ENCODE data around the gene MLPH. TPM values are rescaled to one million over a fixed set of nuclear protein-coding genes. Genes with fewer than 3 reads are reported as not detected.

MLPH gene
- total RNA-seq, 2 experiments from 2014 or later = not detected

DNA sequence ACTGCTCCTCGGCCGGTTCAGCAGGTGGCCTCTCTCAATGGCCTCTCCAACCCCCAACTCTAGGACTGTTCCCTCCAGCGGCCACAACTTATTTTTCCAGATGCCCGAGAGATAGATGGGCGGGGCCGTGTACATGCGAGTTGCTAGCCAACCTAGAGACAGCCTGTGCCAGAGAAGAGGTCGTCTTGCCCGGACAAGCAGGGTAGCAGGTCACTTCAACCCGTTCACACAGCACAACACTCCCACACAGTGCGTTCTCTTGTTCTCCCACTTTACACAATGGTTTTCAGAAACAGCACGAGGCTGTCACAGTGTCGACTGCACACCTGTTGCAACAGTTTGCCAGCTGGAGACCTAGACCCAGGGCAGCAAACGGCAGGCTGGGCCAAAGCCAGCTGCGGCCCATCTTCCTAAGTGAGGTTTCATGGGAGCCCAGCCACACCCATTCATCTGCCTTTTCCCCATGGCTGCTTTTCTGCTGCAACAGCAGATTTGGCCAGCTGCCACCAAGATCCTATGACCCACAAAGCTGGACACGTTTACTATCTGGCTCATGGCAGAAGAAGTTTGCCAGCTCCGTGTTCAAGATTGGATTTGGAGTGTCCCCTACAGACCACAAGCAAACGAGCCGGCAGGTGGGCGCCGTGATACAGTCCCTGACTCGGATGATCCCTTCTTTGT is 72.0 kb downstream of the MLPH start:
- CTCF ChIA-PET = interaction anchor here (0.9 to 2.0 kb wide), 3 partner anchors 13 to 47 kb away, joined by 3 to 13 read pairs (median 6); no protein-coding TSS in a partner anchor
- Mint-ChIP-seq H3K27me3 (ENCODE audit: low read depth) (peaks cover 7% of the 10 kb centered on the region), H3K4me1 (ENCODE audit: low read depth) (peaks cover 13% of the 10 kb centered on the region), H3K4me3 (no peak overlapping the region), H3K9me3 (peaks cover 10% of the 10 kb centered on the region), H3K36me3 (ENCODE audit: low read depth) (no peaks in the 10 kb centered on the region), H3K27ac (no peak overlapping the region)
- intact Hi-C loops (cut with micrococcal nuclease) = loop anchor here (5.0 kb wide), 1 partner anchor 407 kb away; no protein-coding TSS in a partner anchor
- DNase-seq = no peak

- H3K9me3 Mint-ChIP-seq = peaks cover 2% of the 10 kb centered on the region
- H3K36me3 Mint-ChIP-seq (ENCODE audit: low read depth) = no peaks in the 10 kb centered on the region
- H3K27ac Mint-ChIP-seq = no peak overlapping the region
- H3K27me3 Mint-ChIP-seq (ENCODE audit: low read depth) = peaks cover 5% of the 10 kb centered on the region
- DNase-seq = no peak
- no peak overlapping the region for H3K4me3 Mint-ChIP-seq
- CTCF ChIA-PET = interaction anchor here (1.0 to 2.9 kb wide), 2 partner anchors 10 to 48 kb away, joined by 3 to 17 read pairs; no protein-coding TSS in a partner anchor
- peaks cover 13% of the 10 kb centered on the region for H3K4me1 Mint-ChIP-seq (ENCODE audit: low read depth)
- intact Hi-C loops (cut with micrococcal nuclease) = no loop called here
These were observed 74.2 kb downstream of the MLPH start for GRCh38 chr2:237561221-237561620.

DNA sequence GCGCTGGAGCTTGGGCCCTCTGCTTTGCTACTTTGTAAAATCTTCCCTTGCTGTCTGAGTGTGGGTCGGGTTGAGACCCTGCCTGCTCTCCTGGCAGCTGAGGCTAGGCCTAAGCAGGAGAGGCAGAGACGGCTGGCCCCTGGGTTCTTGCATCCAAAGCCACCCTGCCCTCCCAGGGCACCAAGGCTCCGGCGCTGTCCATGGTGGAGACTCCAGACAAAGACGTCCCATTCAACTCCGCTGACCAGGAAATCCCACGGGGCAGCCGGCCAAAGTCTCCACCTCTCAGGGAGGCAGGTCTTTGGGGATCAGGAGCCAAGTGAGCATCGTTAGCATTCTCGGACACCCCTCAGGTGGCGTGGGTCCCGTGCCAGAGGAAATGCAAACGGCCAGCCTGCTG is 76.8 kb downstream of the MLPH start:
- Mint-ChIP-seq H3K4me3 (no peak overlapping the region), H3K27ac (no peak overlapping the region), H3K27me3 (ENCODE audit: low read depth) (peaks cover 3% of the 10 kb centered on the region), H3K4me1 (ENCODE audit: low read depth) (no peaks in the 10 kb centered on the region), H3K9me3 (no peaks in the 10 kb centered on the region), H3K36me3 (ENCODE audit: low read depth) (no peaks in the 10 kb centered on the region)
- intact Hi-C loops (cut with micrococcal nuclease) = no loop called here
- no peak for DNase-seq
- CTCF ChIA-PET = interaction anchor here (1.8 kb wide), 1 partner anchor 51 kb away, joined by 6 read pairs; no protein-coding TSS in a partner anchor

- Mint-ChIP-seq H3K36me3 (ENCODE audit: low read depth) (no peaks in the 10 kb centered on the region), H3K4me1 (ENCODE audit: low read depth) (no peaks in the 10 kb centered on the region), H3K27ac (no peak overlapping the region), H3K9me3 (no peaks in the 10 kb centered on the region), H3K4me3 (no peak overlapping the region), H3K27me3 (ENCODE audit: low read depth) (no peaks in the 10 kb centered on the region)
- CTCF ChIA-PET = interaction anchor here (1.3 kb wide), 1 partner anchor 9 kb away, joined by 5 read pairs; no protein-coding TSS in a partner anchor
- intact Hi-C loops (cut with micrococcal nuclease) = no loop called here
- no peak for DNase-seq
These were observed 77.6 kb downstream of the MLPH start for GRCh38 chr2:237564526-237565131.

DNA sequence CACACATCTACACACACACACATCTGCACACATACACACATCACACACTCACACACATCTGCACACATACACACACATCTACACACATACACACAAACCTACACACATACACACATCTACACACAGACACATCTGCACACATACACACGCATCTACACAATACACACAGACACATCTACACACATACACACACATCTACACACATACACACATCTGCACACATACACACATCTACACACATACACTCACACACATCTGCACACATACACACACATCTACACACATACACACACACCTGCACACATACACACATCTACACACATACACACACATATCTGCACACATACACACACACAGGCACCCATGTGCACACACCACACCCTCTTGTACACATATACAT is 78.9 kb downstream of the MLPH start:
- H3K27ac Mint-ChIP-seq = no peak overlapping the region
- H3K4me3 Mint-ChIP-seq = no peak overlapping the region
- CTCF ChIA-PET = no interaction called here
- intact Hi-C loops (cut with micrococcal nuclease) = no loop called here
- H3K9me3 Mint-ChIP-seq = no peaks in the 10 kb centered on the region
- H3K36me3 Mint-ChIP-seq (ENCODE audit: low read depth) = no peaks in the 10 kb centered on the region
- no peak for DNase-seq
- no peaks in the 10 kb centered on the region for H3K27me3 Mint-ChIP-seq (ENCODE audit: low read depth)
- no peaks in the 10 kb centered on the region for H3K4me1 Mint-ChIP-seq (ENCODE audit: low read depth)

- CTCF ChIA-PET = interaction anchor here (2.6 kb wide), 1 partner anchor 54 kb away, joined by 18 read pairs; no protein-coding TSS in a partner anchor
- no peak for DNase-seq
- Mint-ChIP-seq H3K9me3 (no peaks in the 10 kb centered on the region), H3K27ac (no peak within 1 kb of the TSS), H3K4me1 (ENCODE audit: low read depth) (peaks cover under 1% of the 10 kb centered on the region), H3K27me3 (ENCODE audit: low read depth) (no peaks in the 10 kb centered on the region), H3K36me3 (ENCODE audit: low read depth) (no peaks in the 10 kb centered on the region), H3K4me3 (no peak within 1 kb of the TSS)
- intact Hi-C loops (cut with micrococcal nuclease) = no loop called here
These were observed 79.6 kb downstream of the MLPH start, which contains the start of gene PRLH for GRCh38 chr2:237566401-237567235. TSS of gene PRLH (plus strand) at chr2:237566574. CDS start at chr2:237566574, 0 bp downstream.

- Mint-ChIP-seq H3K4me1 (ENCODE audit: low read depth) (peaks cover 5% of the 10 kb centered on the region), H3K9me3 (no peaks in the 10 kb centered on the region), H3K27ac (no peak overlapping the region), H3K4me3 (no peak overlapping the region), H3K27me3 (ENCODE audit: low read depth) (no peaks in the 10 kb centered on the region), H3K36me3 (ENCODE audit: low read depth) (no peaks in the 10 kb centered on the region)
- no peak for DNase-seq
- intact Hi-C loops (cut with micrococcal nuclease) = no loop called here
- CTCF ChIA-PET = interaction anchor here (2.6 kb wide), 1 partner anchor 55 kb away, joined by 18 read pairs; no protein-coding TSS in a partner anchor
These were observed 80.4 kb downstream of the MLPH start for GRCh38 chr2:237567276-237568029.

DNA sequence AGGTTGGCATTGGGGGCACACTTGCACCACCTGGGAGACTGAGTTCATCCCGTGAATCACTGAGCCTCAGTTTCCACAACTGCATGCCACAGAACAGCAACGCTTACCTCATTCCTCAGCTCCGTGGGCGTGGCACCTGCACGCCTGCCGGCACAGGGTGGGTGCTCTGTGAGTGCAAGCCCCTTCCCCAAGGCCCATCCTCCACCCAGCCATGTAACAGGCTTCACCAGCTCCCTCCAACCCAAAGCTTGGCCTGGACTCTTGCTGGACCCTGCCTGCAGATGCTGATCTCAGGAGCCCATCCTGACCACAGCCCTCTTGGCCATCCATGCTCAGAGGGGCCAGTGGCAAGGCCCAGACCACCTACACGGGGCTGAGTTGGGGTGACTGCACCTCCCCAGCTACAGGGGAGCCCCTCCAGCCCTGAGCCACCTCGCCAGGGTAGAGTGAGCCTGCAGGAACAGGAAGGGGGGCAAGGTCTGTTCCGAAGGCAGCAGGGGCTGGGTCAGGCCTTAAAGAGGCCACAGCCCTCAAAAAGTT is 81.1 kb downstream of the MLPH start:
- CTCF ChIA-PET = interaction anchor here (2.6 kb wide), 1 partner anchor 56 kb away, joined by 18 read pairs; no protein-coding TSS in a partner anchor
- H3K4me3 Mint-ChIP-seq = no peak overlapping the region
- H3K27ac Mint-ChIP-seq = no peak overlapping the region
- no peak for DNase-seq
- H3K36me3 Mint-ChIP-seq (ENCODE audit: low read depth) = no peaks in the 10 kb centered on the region
- intact Hi-C loops (cut with micrococcal nuclease) = no loop called here
- no peaks in the 10 kb centered on the region for H3K9me3 Mint-ChIP-seq
- peaks cover 5% of the 10 kb centered on the region for H3K4me1 Mint-ChIP-seq (ENCODE audit: low read depth)
- no peaks in the 10 kb centered on the region for H3K27me3 Mint-ChIP-seq (ENCODE audit: low read depth)

GRCh38 chr2:237569041-237569440 is 82.0 kb downstream of the MLPH start:
- no peaks in the 10 kb centered on the region for H3K36me3 Mint-ChIP-seq (ENCODE audit: low read depth)
- intact Hi-C loops (cut with micrococcal nuclease) = no loop called here
- H3K27me3 Mint-ChIP-seq (ENCODE audit: low read depth) = no peaks in the 10 kb centered on the region
- DNase-seq = no peak
- peaks cover 5% of the 10 kb centered on the region for H3K4me1 Mint-ChIP-seq (ENCODE audit: low read depth)
- H3K9me3 Mint-ChIP-seq = no peaks in the 10 kb centered on the region
- H3K27ac Mint-ChIP-seq = no peak overlapping the region
- no peak overlapping the region for H3K4me3 Mint-ChIP-seq
- CTCF ChIA-PET = interaction anchor here (2.6 kb wide), 1 partner anchor 57 kb away, joined by 18 read pairs; no protein-coding TSS in a partner anchor

DNA sequence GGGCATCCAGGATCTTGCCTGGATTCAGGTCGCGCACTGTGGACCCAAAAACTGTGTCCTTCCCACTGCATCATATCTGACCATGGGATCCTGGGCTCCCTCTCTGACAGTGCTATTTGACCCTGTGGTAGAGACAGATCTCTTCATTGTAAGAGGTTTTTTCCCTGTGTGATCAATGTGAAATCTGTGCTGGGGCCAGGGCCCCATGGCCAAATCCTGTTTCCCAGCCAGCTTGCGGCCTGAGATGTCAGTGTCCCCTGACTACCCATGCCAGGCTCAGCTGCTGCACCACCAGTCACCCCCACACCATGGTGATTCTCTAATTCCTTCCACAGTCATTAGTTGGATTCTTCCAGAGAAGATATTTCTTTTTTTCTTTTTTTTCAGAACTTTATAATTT is 82.8 kb downstream of the MLPH start:
- intact Hi-C loops (cut with micrococcal nuclease) = loop anchor here (10.0 kb wide), 1 partner anchor 445 kb away; no protein-coding TSS in a partner anchor
- CTCF ChIA-PET = interaction anchor here (8.5 kb wide), 1 partner anchor 58 kb away, joined by 300 read pairs; no protein-coding TSS in a partner anchor
- peaks cover 5% of the 10 kb centered on the region for H3K4me1 Mint-ChIP-seq (ENCODE audit: low read depth)
- H3K27me3 Mint-ChIP-seq (ENCODE audit: low read depth) = no peaks in the 10 kb centered on the region
- no peaks in the 10 kb centered on the region for H3K36me3 Mint-ChIP-seq (ENCODE audit: low read depth)
- H3K4me3 Mint-ChIP-seq = no peak overlapping the region
- DNase-seq = no peak
- H3K27ac Mint-ChIP-seq = no peak overlapping the region
- no peaks in the 10 kb centered on the region for H3K9me3 Mint-ChIP-seq

DNA sequence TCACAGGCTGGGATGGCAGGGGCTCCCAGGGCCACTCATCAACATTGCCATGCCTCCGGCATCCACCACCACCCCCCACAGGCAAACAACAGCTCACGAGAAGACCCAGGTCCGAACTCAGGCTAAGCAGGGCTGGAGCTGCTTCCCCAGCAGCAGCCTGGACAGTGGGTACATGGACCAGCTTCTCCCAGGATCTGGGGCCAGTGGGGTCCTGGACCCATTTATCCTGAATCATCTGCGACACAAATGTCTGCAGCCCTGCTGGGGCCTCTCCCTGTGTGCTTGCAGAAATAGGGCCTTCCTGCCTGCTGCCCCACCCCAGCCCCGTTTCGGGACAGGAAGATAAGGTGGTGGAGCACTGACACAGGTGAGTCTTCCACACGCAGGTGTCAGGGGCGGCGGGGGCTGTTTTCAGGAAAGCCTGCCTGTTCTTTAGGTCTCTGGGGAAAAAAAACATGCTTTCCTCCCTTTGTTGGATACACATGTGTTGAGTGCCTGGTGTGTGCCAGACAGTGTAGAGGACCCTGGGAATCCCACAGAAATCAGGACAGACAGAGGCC is 83.8 kb downstream of the MLPH start:
- no peaks in the 10 kb centered on the region for H3K36me3 Mint-ChIP-seq (ENCODE audit: low read depth)
- H3K4me1 Mint-ChIP-seq (ENCODE audit: low read depth) = peaks cover 5% of the 10 kb centered on the region
- no peak overlapping the region for H3K4me3 Mint-ChIP-seq
- intact Hi-C loops (cut with micrococcal nuclease) = loop anchor here (10.0 kb wide), 1 partner anchor 446 kb away; no protein-coding TSS in a partner anchor
- no peak for DNase-seq
- CTCF ChIA-PET = interaction anchor here (0.6 to 8.5 kb wide), 11 partner anchors 9 to 100 kb away, joined by 4 to 300 read pairs (median 12); no protein-coding TSS in a partner anchor
- H3K27ac Mint-ChIP-seq = no peak overlapping the region
- no peaks in the 10 kb centered on the region for H3K9me3 Mint-ChIP-seq
- no peaks in the 10 kb centered on the region for H3K27me3 Mint-ChIP-seq (ENCODE audit: low read depth)

All from activated naive CD4-positive, alpha-beta T cell treated with anti-CD3 and anti-CD28 coated beads for 36 hours (primary cell).